Measurements from ENCODE around the gene TTC16. TPM values are rescaled to one million over a fixed set of nuclear protein-coding genes. Genes with fewer than 3 reads are reported as not detected.

The TTC16 gene
- total and polyA plus RNA-seq, 2 of the 8 experiments (the other 6 are each of a cell fraction or from before 2014, with no cell fraction given) = 0.03 TPM; not detected in 1

DNA sequence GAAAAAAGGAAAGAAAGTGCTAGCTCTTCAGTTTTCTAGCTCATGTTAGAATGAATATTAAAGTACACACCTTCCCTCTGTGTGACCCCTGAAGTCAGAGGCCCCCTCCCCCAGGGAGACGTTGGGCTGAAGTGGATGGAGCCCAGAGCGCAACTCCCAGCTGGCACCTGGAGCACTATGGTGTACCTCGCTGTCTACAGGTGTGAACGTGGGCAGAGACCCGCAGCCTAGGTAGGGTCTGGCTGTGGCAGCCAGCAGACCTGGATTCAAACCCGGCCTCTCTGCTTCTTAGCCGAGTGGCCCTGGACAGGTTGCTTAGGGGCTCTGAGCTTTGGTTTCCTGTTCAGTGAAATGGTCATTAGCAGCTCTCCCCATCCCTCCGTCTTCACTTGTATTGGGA, 12.9 kb downstream of the TTC16 start (continued):
- TF ChIP-seq CBX8 (IDR thresholded peaks at IDR 0.05; ENCODE audit: borderline replicate concordance, low read depth, low read length) (no peak), BACH1 (IDR thresholded peaks at IDR 0.05; ENCODE audit: low read length) (no peak), BRCA1 (IDR thresholded peaks at IDR 0.05; ENCODE audit: low read depth, low read length) (no peak), MAFK (IDR thresholded peaks at IDR 0.05; ENCODE audit: low read depth, low read length) (no peak)
